ENCODE results near the gene IL22RA2. TPM values are rescaled to one million over a fixed set of nuclear protein-coding genes. Genes with fewer than 3 reads are reported as not detected.

IL22RA2 gene
- total RNA-seq, 1 experiment from 2014 or later, result not detected

GRCh38 chr6:137115658-137116057 is 57.8 kb downstream of the IL22RA2 start:
- Histone ChIP-seq H3K9me3 (peaks cover 19% of the 10 kb centered on the region), H3K27me3 (replicated peaks; ENCODE audit: control insufficient read depth, insufficient read depth, low read length) (no peaks in the 10 kb centered on the region), H3K4me1 (no peaks in the 10 kb centered on the region), H3K36me3 (ENCODE audit: control insufficient read depth, insufficient read depth, low read length) (no peaks in the 10 kb centered on the region), H3K4me3 (ENCODE audit: low read depth, low read length) (no peak overlapping the region)
- Mint-ChIP-seq H3K27me3 (ENCODE audit: insufficient read depth, unreplicated experiment) (no peaks in the 10 kb centered on the region), H3K27ac (ENCODE audit: unreplicated experiment) (no peak overlapping the region), H3K36me3 (ENCODE audit: insufficient read depth, unreplicated experiment) (no peaks in the 10 kb centered on the region), H3K4me1 (ENCODE audit: low read depth, unreplicated experiment) (no peaks in the 10 kb centered on the region), H3K9me3 (ENCODE audit: unreplicated experiment) (peaks cover 20% of the 10 kb centered on the region), H3K4me3 (ENCODE audit: unreplicated experiment) (no peak overlapping the region)
- no peak for TF ChIP-seq CTCF (IDR thresholded peaks at IDR 0.05; ENCODE audit: insufficient read depth in 1 of 2, low read depth in 1 of 2, low read length in 1 of 2, severe bottlenecking in 1 of 2, unreplicated experiment in 1 of 2)
- no TSS peak for BruUV-seq (replicated peaks)
- intact Hi-C loops (cut with micrococcal nuclease; ENCODE audit: unreplicated experiment), result no loop called here
- ChIA-PET CTCF (no interaction called here), POLR2A (no interaction called here)
- DNase-seq, result no peak

GRCh38 chr6:137112067-137112355 is 61.4 kb downstream of the IL22RA2 start:
- Mint-ChIP-seq H3K9me3 (ENCODE audit: unreplicated experiment) (peaks cover 22% of the 10 kb centered on the region), H3K4me3 (ENCODE audit: unreplicated experiment) (no peak overlapping the region), H3K27me3 (ENCODE audit: insufficient read depth, unreplicated experiment) (no peaks in the 10 kb centered on the region), H3K36me3 (ENCODE audit: insufficient read depth, unreplicated experiment) (no peaks in the 10 kb centered on the region), H3K27ac (ENCODE audit: unreplicated experiment) (no peak overlapping the region), H3K4me1 (ENCODE audit: low read depth, unreplicated experiment) (no peaks in the 10 kb centered on the region)
- ChIA-PET POLR2A (no interaction called here), CTCF (no interaction called here)
- no peaks in the 10 kb centered on the region for H3K27me3 ChIP-seq (replicated peaks; ENCODE audit: control insufficient read depth, insufficient read depth, low read length)
- H3K9me3 ChIP-seq, result peaks cover 12% of the 10 kb centered on the region; the same call in 1 of the 2 replicates
- no peaks in the 10 kb centered on the region for H3K4me1 ChIP-seq
- H3K4me3 ChIP-seq (ENCODE audit: low read depth, low read length), result no peak overlapping the region
- TF ChIP-seq CTCF (IDR thresholded peaks at IDR 0.05; ENCODE audit: insufficient read depth in 1 of 2, low read depth in 1 of 2, low read length in 1 of 2, severe bottlenecking in 1 of 2, unreplicated experiment in 1 of 2), result no peak
- no TSS peak for BruUV-seq (replicated peaks)
- H3K36me3 ChIP-seq (ENCODE audit: control insufficient read depth, insufficient read depth, low read length), result no peaks in the 10 kb centered on the region
- intact Hi-C loops (cut with micrococcal nuclease; ENCODE audit: unreplicated experiment), result no loop called here
- no peak for DNase-seq

GRCh38 chr6:137111296-137112066 is 62.0 kb downstream of the IL22RA2 start:
- Histone ChIP-seq H3K27me3 (replicated peaks; ENCODE audit: control insufficient read depth, insufficient read depth, low read length) (no peaks in the 10 kb centered on the region), H3K4me1 (no peaks in the 10 kb centered on the region), H3K4me3 (ENCODE audit: low read depth, low read length) (no peak overlapping the region), H3K36me3 (ENCODE audit: control insufficient read depth, insufficient read depth, low read length) (no peaks in the 10 kb centered on the region), H3K9me3 (peaks cover 12% of the 10 kb centered on the region; the same call in 1 of the 2 replicates)
- DNase-seq, result no peak
- ChIA-PET CTCF (no interaction called here), POLR2A (no interaction called here)
- no peak for TF ChIP-seq CTCF (IDR thresholded peaks at IDR 0.05; ENCODE audit: insufficient read depth in 1 of 2, low read depth in 1 of 2, low read length in 1 of 2, severe bottlenecking in 1 of 2, unreplicated experiment in 1 of 2)
- Mint-ChIP-seq H3K36me3 (ENCODE audit: insufficient read depth, unreplicated experiment) (no peaks in the 10 kb centered on the region), H3K4me1 (ENCODE audit: low read depth, unreplicated experiment) (no peaks in the 10 kb centered on the region), H3K9me3 (ENCODE audit: unreplicated experiment) (peaks cover 22% of the 10 kb centered on the region), H3K27me3 (ENCODE audit: insufficient read depth, unreplicated experiment) (no peaks in the 10 kb centered on the region), H3K4me3 (ENCODE audit: unreplicated experiment) (no peak overlapping the region), H3K27ac (ENCODE audit: unreplicated experiment) (no peak overlapping the region)
- no TSS peak for BruUV-seq (replicated peaks)
- intact Hi-C loops (cut with micrococcal nuclease; ENCODE audit: unreplicated experiment), result no loop called here
